K562 (cell line): ENCODE measurements around the gene XRCC3. TPM values are rescaled to one million over a fixed set of nuclear protein-coding genes. Genes with fewer than 3 reads are reported as not detected.
A peak's percentile ranks its signal among the peaks of the same experiment; 100 is the strongest.

ENCODE experiments used
- ASH1L ChIP-seq: fragments of 450-650 bp; IDR thresholded peaks from 2 replicates; pipeline ENCODE4 v1.6.1; 2018; ENCODE audit warnings: borderline replicate concordance, mild to moderate bottlenecking, low read depth; ENCODE audit not compliant: partially characterized antibody
- CREM ChIP-seq: IDR thresholded peaks from 2 replicates; pipeline ENCODE4 v1.6.1; 2014; ENCODE audit warnings: antibody characterized with exemption, low read depth
- E4F1 ChIP-seq: fragments of 250-450 bp; sonication (Bioruptor Pico); IDR thresholded peaks from 2 replicates; pipeline ENCODE4 v1.5.0; 2021; ENCODE audit warnings: mild to moderate bottlenecking, borderline replicate concordance
- EGR1 ChIP-seq: fragments of 450-650 bp; conservative IDR thresholded peaks from 2 replicates; pipeline ENCODE4 v1.6.1; 2017; ENCODE audit warnings: mild to moderate bottlenecking
- FIP1L1 ChIP-seq: fragments of 200-400 bp; formaldehyde crosslinking; IDR thresholded peaks from 2 replicates; pipeline ENCODE4 v1.6.1; 2018; ENCODE audit warnings: mild to moderate bottlenecking, low read depth, low read length; ENCODE audit not compliant: poor library complexity, severe bottlenecking
- FOXJ3 ChIP-seq: sonication (generic); formaldehyde crosslinking; IDR thresholded peaks from 2 replicates; pipeline ENCODE4 v1.4.0; 2020; ENCODE audit warnings: mild to moderate bottlenecking, missing genetic modification reagents
- HMG20A ChIP-seq: fragments of 450-650 bp; formaldehyde crosslinking; conservative IDR thresholded peaks from 2 replicates; pipeline ENCODE4 v1.4.0; 2020; ENCODE audit warnings: mild to moderate bottlenecking, mixed read lengths
- IRF9 ChIP-seq: fragments of 450-650 bp; IDR thresholded peaks from 2 replicates; pipeline ENCODE4 v1.6.1; 2016; ENCODE audit warnings: missing biosample characterization, missing genetic modification characterization
- KDM5B ChIP-seq: fragments of 200-600 bp; sonication (generic); IDR thresholded peaks from 2 replicates; pipeline ENCODE4 v1.6.1; 2012; ENCODE audit warnings: low read depth, mild to moderate bottlenecking, moderate library complexity, low read length, control low read depth, inconsistent platforms; ENCODE audit not compliant: insufficient replicate concordance
- PHF8 ChIP-seq: fragments of 200-600 bp; sonication (generic); IDR thresholded peaks from 2 replicates; pipeline ENCODE4 v1.6.1; 2012; ENCODE audit warnings: mixed run types, mild to moderate bottlenecking, inconsistent platforms, low read length, moderate library complexity, borderline replicate concordance
- PTTG1 ChIP-seq: fragments of 450-650 bp; IDR thresholded peaks from 2 replicates; pipeline ENCODE4 v1.6.1; 2016; ENCODE audit warnings: low read depth, mild to moderate bottlenecking, missing genetic modification characterization, missing compliant biosample characterization
- RNF2 ChIP-seq: sonication (generic); IDR thresholded peaks from 2 replicates; pipeline ENCODE4 v1.6.1; 2016
- THAP12 ChIP-seq: fragments of 250-450 bp; sonication (Bioruptor Pico); IDR thresholded peaks from 2 replicates; pipeline ENCODE4 v1.9.0; 2021; ENCODE audit warnings: mild to moderate bottlenecking, inconsistent platforms
- TSC22D4 ChIP-seq: fragments of 450-650 bp; IDR thresholded peaks from 2 replicates; pipeline ENCODE4 v1.6.1; 2016; ENCODE audit warnings: missing genetic modification characterization, missing biosample characterization, control low read depth
- ZBTB34 ChIP-seq: fragments of 250-450 bp; sonication (Bioruptor Pico); IDR thresholded peaks from 2 replicates; pipeline ENCODE4 v1.8.0; 2021; ENCODE audit warnings: mild to moderate bottlenecking, moderate library complexity
- ZFP36 ChIP-seq: fragments of 150-350 bp; IDR thresholded peaks from 2 replicates; pipeline ENCODE4 v1.6.1; 2018; ENCODE audit warnings: low read length, low read depth; ENCODE audit not compliant: partially characterized antibody
- ZNF24 ChIP-seq: fragments of 450-650 bp; IDR thresholded peaks from 2 replicates; pipeline ENCODE4 v1.6.1; 2016
- ZNF311 ChIP-seq: fragments of 250-450 bp; sonication (Bioruptor Pico); IDR thresholded peaks from 2 replicates; pipeline ENCODE4 v1.4.0; 2020; ENCODE audit warnings: mild to moderate bottlenecking, moderate library complexity
- ZNF431 ChIP-seq: sonication (generic); formaldehyde crosslinking; IDR thresholded peaks from 2 replicates; pipeline ENCODE4 v1.8.0; 2022; ENCODE audit warnings: mild to moderate bottlenecking, missing genetic modification reagents
- ZNF696 ChIP-seq: fragments of 250-450 bp; sonication (Bioruptor Pico); conservative IDR thresholded peaks from 2 replicates; pipeline ENCODE4 v1.4.0; 2020; ENCODE audit warnings: mild to moderate bottlenecking, moderate library complexity
- polyA plus RNA-seq, 8 experiments: library from polyadenylated mRNA; depleted of rRNA in 4 of 8; stranded (reverse) in 5 of 8; unstranded in 3 of 8; fragments of >200 nt; fragmentation: Nextera tagmentation in 2 of 8; fragmentation: Illumina TruSeq in 1 of 8; extraction: Ambion mirVana in 2 of 8; extraction: Trizol in 1 of 8; gene quantifications; 2 replicates each; pipeline versions ENCODE4 v1.2.1 to v1.2.3, GENCODE V29; 2011 to 2014; ENCODE audit warnings: inconsistent platforms in 1 of 8, missing spikeins in 1 of 8
- total RNA-seq, 7 experiments: library from RNA; depleted of rRNA in 6 of 7; stranded (reverse); fragments of >200 nt in 6 of 7; fragmentation: Illumina TruSeq in 2 of 7; extraction: Trizol in 2 of 7; gene quantifications; 2 replicates each; pipeline versions ENCODE4 v1.2.1 to v1.2.3, GENCODE V29; 2011 to 2021; ENCODE audit warnings: low replicate concordance in 1 of 7
- TF ChIP-seq, protein P1 (sequence below): fragments of 200-800 bp; sonication (Bioruptor generic); IDR thresholded peaks from 2 replicates; pipeline ENCODE4 v1.6.1; 2017; ENCODE audit warnings: missing genetic modification characterization, missing compliant biosample characterization

XRCC3 gene
- total and polyA plus RNA-seq, 9 of the 15 experiments (the other 6 are each of a cell fraction or from before 2014, with no cell fraction given), result 0.34 to 59.3 (median 30.3) TPM

- TF ChIP-seq ZBTB34 (CRISPR knock-in tag), result no peak
- no peak for TF ChIP-seq TSC22D4 (tag)
- TF ChIP-seq HMG20A, result no peak
- TF ChIP-seq RNF2, result no peak
- no peak for TF ChIP-seq ZNF696
- no peak for TF ChIP-seq KDM5B
- TF ChIP-seq ZNF431 (CRISPR knock-in tag), result no peak
- no peak for TF ChIP-seq ZFP36
- no peak for TF ChIP-seq PHF8
- TF ChIP-seq CREM, result 0 out of 2 replicates have a peak, but pooled peaks have one; percentile 16
- no peak for TF ChIP-seq ASH1L
- no peak for TF ChIP-seq FOXJ3 (CRISPR knock-in tag)
- no peak for TF ChIP-seq E4F1 (CRISPR knock-in tag)
- TF ChIP-seq, protein P1, sequence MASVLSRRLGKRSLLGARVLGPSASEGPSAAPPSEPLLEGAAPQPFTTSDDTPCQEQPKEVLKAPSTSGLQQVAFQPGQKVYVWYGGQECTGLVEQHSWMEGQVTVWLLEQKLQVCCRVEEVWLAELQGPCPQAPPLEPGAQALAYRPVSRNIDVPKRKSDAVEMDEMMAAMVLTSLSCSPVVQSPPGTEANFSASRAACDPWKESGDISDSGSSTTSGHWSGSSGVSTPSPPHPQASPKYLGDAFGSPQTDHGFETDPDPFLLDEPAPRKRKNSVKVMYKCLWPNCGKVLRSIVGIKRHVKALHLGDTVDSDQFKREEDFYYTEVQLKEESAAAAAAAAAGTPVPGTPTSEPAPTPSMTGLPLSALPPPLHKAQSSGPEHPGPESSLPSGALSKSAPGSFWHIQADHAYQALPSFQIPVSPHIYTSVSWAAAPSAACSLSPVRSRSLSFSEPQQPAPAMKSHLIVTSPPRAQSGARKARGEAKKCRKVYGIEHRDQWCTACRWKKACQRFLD (CRISPR knock-in tag), result no peak
- no peak for TF ChIP-seq ZNF24
- peak; percentile 73 for TF ChIP-seq EGR1
- TF ChIP-seq IRF9 (tag), result no peak
- TF ChIP-seq THAP12 (CRISPR knock-in tag), result no peak
- TF ChIP-seq FIP1L1, result no peak
- no peak for TF ChIP-seq PTTG1 (tag)
- no peak for TF ChIP-seq ZNF311 (CRISPR knock-in tag)
Observed at GRCh38 chr14:103730490-103731035, 15.3 kb upstream of the XRCC3 start (continued).
